Esophagus muscularis mucosa (tissue), 4 donors: ENCODE data around the gene EFEMP2. TPM values are rescaled to one million over a fixed set of nuclear protein-coding genes. Genes with fewer than 3 reads are reported as not detected.

Source experiments
- DNase-seq: peaks from one replicate; pipeline ENCODE4 v3.0.0-alpha.2; 2017; ENCODE audit errors: extremely low spot score
- H3K27ac ChIP-seq, 4 donors: fragments of 200-600 bp; sonication (generic); replicated peaks in 1 of 4; 1 replicate in 3 of 4; 2 replicates in 1 of 4; pipeline ENCODE4 v1.5.1; 2016 to 2019; ENCODE audit warnings: mild to moderate bottlenecking in 1 of 4
- H3K27me3 ChIP-seq, 4 donors: fragments of 200-600 bp; sonication (generic); one replicate each; pipeline versions ENCODE4 v1.5.1 to v1.6.0; 2016 to 2019
- H3K36me3 ChIP-seq, 4 donors: fragments of 200-600 bp; sonication (generic); one replicate each; pipeline ENCODE4 v1.5.1; 2016 to 2019
- H3K4me1 ChIP-seq, 4 donors: fragments of 200-600 bp; sonication (generic); one replicate each; pipeline ENCODE4 v1.5.1; 2016 to 2019
- H3K4me3 ChIP-seq, 4 donors: fragments of 200-600 bp; sonication (generic); 1 replicate in 2 of 4; 2 replicates in 2 of 4; pipeline ENCODE4 v1.5.1; 2016 to 2019; ENCODE audit warnings: mild to moderate bottlenecking in 4 of 4, moderate library complexity in 1 of 4
- H3K9me3 ChIP-seq, 4 donors: fragments of 200-600 bp; sonication (generic); 1 replicate in 3 of 4; 2 replicates in 1 of 4; pipeline ENCODE4 v1.5.1; 2016 to 2019
- CTCF ChIP-seq, 3 experiments: fragments of 200-600 bp in 2 of 3; fragments of 450-650 bp in 1 of 3; sonication (generic) in 2 of 3; IDR thresholded peaks; one replicate each; pipeline ENCODE4 v1.5.1; 2017 to 2019; ENCODE audit warnings: antibody characterized with exemption in 3 of 3, mild to moderate bottlenecking in 2 of 3, moderate library complexity in 1 of 3
- EP300 ChIP-seq: sonication (generic); formaldehyde crosslinking; IDR thresholded peaks from one replicate; pipeline ENCODE4 v1.6.1; 2017; ENCODE audit warnings: antibody characterized with exemption
- POLR2A ChIP-seq: fragments of 450-650 bp; IDR thresholded peaks from one replicate; pipeline ENCODE4 v1.6.1; 2017; ENCODE audit warnings: antibody characterized with exemption, moderate library complexity, mild to moderate bottlenecking, low read depth
- POLR2AphosphoS5 ChIP-seq, 2 donors: sonication (generic); formaldehyde crosslinking; IDR thresholded peaks; one replicate each; pipeline ENCODE4 v1.6.1; 2017; ENCODE audit warnings: antibody characterized with exemption in 2 of 2
- WGBS: methylation state at CpG from one replicate; pipeline ENCODE4 v1.1.5; 2018; 5-methylcytosine and 5-hydroxymethylcytosine counted together
- intact Hi-C: fragments of 100-400 bp; cut with DNase I; formaldehyde crosslinking; loops from one replicate; pipeline ENCODE4 v1.15.1; 2023
- total RNA-seq, 4 donors: library from RNA; depleted of rRNA; stranded (reverse); fragments of >200 nt; gene quantifications; one replicate each; pipeline versions ENCODE4 v1.1.0 to v1.2.1, GENCODE V29; 2016

Gene EFEMP2
- total RNA-seq, 4 donors from 2014 or later = 71.8 to 111 (median 82.2) TPM

DNA sequence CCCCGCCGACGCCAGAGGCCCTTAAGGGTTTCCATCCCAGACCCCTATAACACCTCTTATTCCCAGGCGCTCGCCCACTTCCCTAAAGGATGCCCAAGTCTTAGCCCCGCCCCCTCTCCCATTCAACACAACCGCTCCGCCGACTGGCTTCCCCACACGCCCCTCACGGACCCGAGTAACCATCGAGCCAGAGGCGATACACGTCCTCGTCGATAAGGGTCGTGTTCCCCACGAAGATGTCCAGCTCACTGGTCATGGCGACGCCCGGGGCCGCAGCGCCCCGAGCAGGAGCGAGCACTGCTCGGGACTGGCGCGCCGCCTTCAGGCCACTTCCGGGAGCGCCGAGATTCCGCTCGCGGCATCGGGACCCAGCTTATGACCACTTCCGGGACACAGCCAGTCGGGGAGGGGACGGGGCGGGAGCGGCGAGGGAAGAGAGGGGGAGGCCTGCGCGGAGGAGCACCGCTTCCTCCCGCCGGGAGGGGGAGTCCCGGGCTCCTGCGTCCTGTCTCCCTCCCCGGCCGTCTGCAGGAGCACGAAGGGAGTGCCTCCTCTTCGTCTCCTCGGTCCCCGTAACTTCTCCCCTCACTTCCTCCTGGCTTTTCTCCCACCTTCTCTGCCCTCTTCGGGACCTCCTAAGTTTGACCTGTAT is 15.7 kb upstream of the EFEMP2 start, which contains the start of gene FIBP:
Gene FIBP, minus strand, starts transcription at position 309 of the 652 bp plus-strand sequence. Its CDS starts 53 bp downstream, at position 256.
- H3K27me3 ChIP-seq = no peaks in the 10 kb centered on the region
- peak within 1 kb of the TSS; percentile 71 to 84 (median 78) for H3K4me3 ChIP-seq
- under 1% methylated on average over 24 of the region's 57 CpGs for WGBS
- peaks cover 43 to 83% (median 70%) of the 10 kb centered on the region in 4 donors for H3K4me1 ChIP-seq
- peaks cover 0 to 35% (median 29%) of the 10 kb centered on the region in 4 donors for H3K36me3 ChIP-seq
- peak; percentile 99 for DNase-seq
- peak; percentile 90 to 99 for TF ChIP-seq POLR2AphosphoS5 (IDR thresholded peaks at IDR 0.05)
- peak; percentile 85 for TF ChIP-seq POLR2A
- no peak for TF ChIP-seq EP300
- peak; percentile 62 to 87 (median 86) for TF ChIP-seq CTCF (IDR thresholded peaks at IDR 0.05)
- H3K9me3 ChIP-seq = no peaks in the 10 kb centered on the region
- intact Hi-C loops = loop anchor here (1.0 to 5.0 kb wide), 3 partner anchors 30 to 114 kb away; partner anchors contain the start of genes BANF1, EIF1AD and SART1
- peak within 1 kb of the TSS; percentile 96 to 100 (median 98) for H3K27ac ChIP-seq

GRCh38 chr11:65887723-65888162 is 15.1 kb upstream of the EFEMP2 start:
- Histone ChIP-seq H3K27me3 (no peaks in the 10 kb centered on the region), H3K27ac (peak overlapping the region; percentile 96 to 100 (median 98)), H3K9me3 (no peaks in the 10 kb centered on the region), H3K4me1 (peaks cover 37 to 78% (median 65%) of the 10 kb centered on the region in 4 donors), H3K4me3 (peak overlapping the region; percentile 71 to 84 (median 78)), H3K36me3 (peaks cover 5 to 40% (median 34%) of the 10 kb centered on the region in 4 donors)
- no peak for DNase-seq
- TF ChIP-seq POLR2A = no peak
- no peak for TF ChIP-seq EP300
- TF ChIP-seq POLR2AphosphoS5 (IDR thresholded peaks at IDR 0.05) = no peak
- TF ChIP-seq CTCF (IDR thresholded peaks at IDR 0.05) = no peak
- intact Hi-C loops = loop anchor here (1.0 to 5.0 kb wide), 3 partner anchors 31 to 115 kb away; partner anchors contain the start of genes BANF1, EIF1AD and SART1
- WGBS = 0% methylated on average over 3 of the region's 23 CpGs

GRCh38 chr11:65886826-65887722 is 14.5 kb upstream of the EFEMP2 start:
- Histone ChIP-seq H3K9me3 (no peaks in the 10 kb centered on the region), H3K27me3 (no peaks in the 10 kb centered on the region), H3K27ac (peak overlapping the region; percentile 96 to 100 (median 98)), H3K4me3 (peak overlapping the region; percentile 71 to 84 (median 78)), H3K4me1 (peaks cover 31 to 71% (median 58%) of the 10 kb centered on the region in 4 donors), H3K36me3 (peaks cover 8 to 47% (median 41%) of the 10 kb centered on the region in 4 donors)
- intact Hi-C loops = loop anchor here (5.0 kb wide), 1 partner anchor 115 kb away; the partner anchor contains the start of genes BANF1 and EIF1AD
- DNase-seq = no peak
- WGBS = 84% methylated on average over 14 of the region's 14 CpGs
- TF ChIP-seq EP300 (no peak), POLR2AphosphoS5 (IDR thresholded peaks at IDR 0.05) (no peak), CTCF (IDR thresholded peaks at IDR 0.05) (no peak), POLR2A (no peak)

DNA sequence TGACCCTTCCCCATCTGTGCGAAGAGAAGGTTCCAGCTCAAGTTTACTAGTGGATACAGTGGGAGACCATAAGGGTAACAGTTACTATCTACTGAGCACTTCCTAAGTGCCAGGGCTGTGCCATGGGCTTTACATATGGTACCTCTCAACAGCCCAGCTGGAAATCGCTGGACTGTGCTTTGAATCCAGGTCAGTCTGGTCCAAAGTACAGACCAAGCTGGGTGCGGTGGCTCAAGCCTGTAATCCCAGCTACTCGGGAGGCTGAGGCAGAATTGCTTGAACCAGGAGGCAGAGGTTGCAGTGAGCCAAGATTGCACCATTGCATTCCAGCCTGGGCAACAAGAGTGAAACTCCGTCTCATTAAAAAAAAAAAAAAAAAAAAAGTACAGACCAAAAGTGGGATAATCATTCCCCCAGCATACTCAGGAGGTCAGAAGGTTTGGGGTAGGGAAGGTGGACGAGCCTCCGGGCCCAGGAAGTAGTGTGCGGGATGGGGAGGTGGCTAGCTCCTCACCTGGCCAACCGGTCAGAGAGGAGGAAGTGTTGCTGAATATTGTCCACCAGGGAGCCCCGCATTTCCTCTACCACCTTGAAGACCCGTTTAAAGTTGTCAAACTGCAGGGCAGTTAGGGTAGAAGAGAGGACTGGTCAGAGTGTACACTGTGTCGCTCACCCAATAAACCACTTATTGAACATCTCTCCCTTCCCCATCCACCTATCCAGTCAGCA is 13.4 kb upstream of the EFEMP2 start:
- Histone ChIP-seq H3K4me1 (peaks cover 26 to 60% (median 47%) of the 10 kb centered on the region in 4 donors), H3K4me3 (no peak overlapping the region), H3K27me3 (no peaks in the 10 kb centered on the region), H3K27ac (peak overlapping the region in 2 of 4 donors; percentile 39 to 99), H3K36me3 (peaks cover 8 to 48% (median 44%) of the 10 kb centered on the region in 4 donors), H3K9me3 (no peaks in the 10 kb centered on the region)
- no peak for DNase-seq
- intact Hi-C loops = loop anchor here (5.0 kb wide), 1 partner anchor 116 kb away; the partner anchor contains the start of genes BANF1 and EIF1AD
- 85% methylated on average over 12 of the region's 12 CpGs for WGBS
- TF ChIP-seq CTCF (IDR thresholded peaks at IDR 0.05) = no peak
- TF ChIP-seq POLR2AphosphoS5 (IDR thresholded peaks at IDR 0.05) = no peak
- TF ChIP-seq POLR2A = no peak
- no peak for TF ChIP-seq EP300
